ENCODE measurements around the gene DMRTB1.

DMRTB1 gene

DNA sequence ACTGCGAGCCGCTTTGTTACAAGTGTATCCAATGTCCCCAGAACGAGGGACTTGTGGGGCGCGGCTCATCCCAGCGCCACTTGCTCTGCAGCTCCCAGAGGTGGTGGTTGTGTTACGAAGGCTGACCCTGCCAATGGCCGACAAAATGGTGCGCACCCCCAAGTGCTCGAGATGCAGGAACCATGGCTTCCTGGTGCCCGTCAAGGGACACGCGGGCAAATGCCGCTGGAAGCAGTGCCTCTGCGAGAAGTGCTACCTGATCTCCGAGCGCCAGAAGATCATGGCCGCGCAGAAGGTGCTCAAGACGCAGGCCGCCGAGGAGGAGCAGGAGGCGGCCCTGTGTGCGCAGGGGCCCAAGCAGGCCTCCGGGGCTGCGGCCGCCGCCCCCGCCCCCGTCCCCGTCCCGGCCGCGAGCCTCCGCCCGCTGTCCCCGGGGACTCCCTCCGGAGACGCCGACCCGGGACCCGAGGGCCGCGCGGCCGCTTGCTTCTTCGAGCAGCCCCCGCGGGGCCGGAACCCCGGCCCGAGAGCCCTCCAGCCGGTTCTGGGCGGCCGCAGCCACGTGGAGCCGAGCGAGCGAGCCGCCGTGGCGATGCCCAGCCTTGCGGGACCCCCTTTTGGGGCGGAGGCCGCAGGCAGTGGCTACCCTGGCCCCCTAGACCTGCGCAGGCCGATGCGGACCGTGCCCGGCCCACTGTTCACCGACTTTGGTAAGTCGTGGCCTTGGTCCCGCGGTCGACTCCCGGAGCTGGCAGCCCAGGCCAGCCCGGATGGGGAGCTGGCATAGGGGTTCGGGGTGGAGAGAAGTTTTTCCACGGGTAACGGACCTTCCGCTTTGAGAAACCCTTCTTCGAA, at the start of gene DMRTB1:
TSS of gene DMRTB1 (plus strand) at position 79 of the 855 bp plus-strand sequence. CDS start at position 134, 55 bp downstream.
- H3K27ac ChIP-seq (ENCODE audit: low read length) = no peak within 1 kb of the TSS
- H4K20me1 ChIP-seq (ENCODE audit: insufficient read depth, low read length) = no peaks in the 10 kb centered on the region
- H3K36me3 ChIP-seq (ENCODE audit: insufficient read depth, low read length) = no peaks in the 10 kb centered on the region
- H3K4me1 ChIP-seq (ENCODE audit: insufficient read depth, low read length) = no peaks in the 10 kb centered on the region
- H3K9me3 ChIP-seq (ENCODE audit: insufficient read depth, low read length, severe bottlenecking) = no peaks in the 10 kb centered on the region
- no peak for ATAC-seq (ENCODE audit: insufficient read depth, low read depth)
- H2AFZ ChIP-seq (ENCODE audit: low read depth, low read length) = no peak within 1 kb of the TSS
- H3K27me3 ChIP-seq (ENCODE audit: insufficient read depth, low read length, poor library complexity) = peaks cover 11% of the 10 kb centered on the region
- no peak within 1 kb of the TSS for H3K9ac ChIP-seq (ENCODE audit: low read depth, low read length)
- H3K79me2 ChIP-seq (ENCODE audit: insufficient read depth, low read length) = no peaks in the 10 kb centered on the region
- no peak within 1 kb of the TSS for H3K4me2 ChIP-seq (ENCODE audit: insufficient read depth, low read length)
- no peak for TF ChIP-seq EZH2 (IDR thresholded peaks at IDR 0.05; ENCODE audit: borderline replicate concordance, low read depth, low read length, severe bottlenecking)
- TF ChIP-seq, protein P1, sequence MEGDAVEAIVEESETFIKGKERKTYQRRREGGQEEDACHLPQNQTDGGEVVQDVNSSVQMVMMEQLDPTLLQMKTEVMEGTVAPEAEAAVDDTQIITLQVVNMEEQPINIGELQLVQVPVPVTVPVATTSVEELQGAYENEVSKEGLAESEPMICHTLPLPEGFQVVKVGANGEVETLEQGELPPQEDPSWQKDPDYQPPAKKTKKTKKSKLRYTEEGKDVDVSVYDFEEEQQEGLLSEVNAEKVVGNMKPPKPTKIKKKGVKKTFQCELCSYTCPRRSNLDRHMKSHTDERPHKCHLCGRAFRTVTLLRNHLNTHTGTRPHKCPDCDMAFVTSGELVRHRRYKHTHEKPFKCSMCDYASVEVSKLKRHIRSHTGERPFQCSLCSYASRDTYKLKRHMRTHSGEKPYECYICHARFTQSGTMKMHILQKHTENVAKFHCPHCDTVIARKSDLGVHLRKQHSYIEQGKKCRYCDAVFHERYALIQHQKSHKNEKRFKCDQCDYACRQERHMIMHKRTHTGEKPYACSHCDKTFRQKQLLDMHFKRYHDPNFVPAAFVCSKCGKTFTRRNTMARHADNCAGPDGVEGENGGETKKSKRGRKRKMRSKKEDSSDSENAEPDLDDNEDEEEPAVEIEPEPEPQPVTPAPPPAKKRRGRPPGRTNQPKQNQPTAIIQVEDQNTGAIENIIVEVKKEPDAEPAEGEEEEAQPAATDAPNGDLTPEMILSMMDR (IDR thresholded peaks at IDR 0.05; ENCODE audit: borderline replicate concordance, extremely low read depth, low read length, poor library complexity, severe bottlenecking) = no peak
- no peak within 1 kb of the TSS for H3K4me3 ChIP-seq (ENCODE audit: low read depth in 1 of 2, low read length in 2 of 2)
- DNase-seq = no peak

DNA sequence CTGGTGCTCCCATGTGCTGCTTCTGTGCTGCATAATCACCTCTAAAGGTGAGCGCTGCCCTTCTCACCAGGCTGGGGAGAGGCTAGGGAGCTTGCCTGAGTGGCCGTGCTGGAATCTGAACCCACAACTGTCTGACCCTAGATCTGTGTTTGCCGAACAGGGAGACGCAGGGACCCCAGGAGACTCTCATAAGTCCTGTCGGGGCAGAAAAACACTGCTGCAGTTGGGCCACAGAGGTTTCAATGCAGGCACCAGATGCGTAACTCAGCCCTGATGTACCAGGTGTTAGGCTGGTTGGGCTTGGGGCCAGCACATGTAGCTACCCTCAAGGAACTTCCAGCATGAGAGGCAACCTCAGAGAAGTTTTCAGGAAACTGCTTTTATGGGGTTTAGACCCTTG, 49.5 kb upstream of the DMRTB1 start:
- no peak for ATAC-seq (ENCODE audit: insufficient read depth, low read depth)
- Histone ChIP-seq H3K79me2 (ENCODE audit: insufficient read depth, low read length) (no peaks in the 10 kb centered on the region), H3K4me1 (ENCODE audit: insufficient read depth, low read length) (0 out of 2 replicates have a peak, but pooled peaks cover 2% of the 10 kb centered on the region), H2AFZ (ENCODE audit: low read depth, low read length) (no peak overlapping the region), H3K27ac (ENCODE audit: low read length) (no peak overlapping the region), H4K20me1 (ENCODE audit: insufficient read depth, low read length) (no peaks in the 10 kb centered on the region; the same call in 1 of the 2 replicates), H3K4me3 (ENCODE audit: low read depth in 1 of 2, low read length in 2 of 2) (no peak overlapping the region), H3K9me3 (ENCODE audit: insufficient read depth, low read length, severe bottlenecking) (no peaks in the 10 kb centered on the region), H3K4me2 (ENCODE audit: insufficient read depth, low read length) (no peak overlapping the region), H3K9ac (ENCODE audit: low read depth, low read length) (no peak overlapping the region), H3K27me3 (ENCODE audit: insufficient read depth, low read length, poor library complexity) (peaks cover 25% of the 10 kb centered on the region), H3K36me3 (ENCODE audit: insufficient read depth, low read length) (no peaks in the 10 kb centered on the region)
- DNase-seq = no peak
- TF ChIP-seq EZH2 (IDR thresholded peaks at IDR 0.05; ENCODE audit: borderline replicate concordance, low read depth, low read length, severe bottlenecking) = no peak
- TF ChIP-seq, protein P1 (IDR thresholded peaks at IDR 0.05; ENCODE audit: borderline replicate concordance, extremely low read depth, low read length, poor library complexity, severe bottlenecking) = no peak

DNA sequence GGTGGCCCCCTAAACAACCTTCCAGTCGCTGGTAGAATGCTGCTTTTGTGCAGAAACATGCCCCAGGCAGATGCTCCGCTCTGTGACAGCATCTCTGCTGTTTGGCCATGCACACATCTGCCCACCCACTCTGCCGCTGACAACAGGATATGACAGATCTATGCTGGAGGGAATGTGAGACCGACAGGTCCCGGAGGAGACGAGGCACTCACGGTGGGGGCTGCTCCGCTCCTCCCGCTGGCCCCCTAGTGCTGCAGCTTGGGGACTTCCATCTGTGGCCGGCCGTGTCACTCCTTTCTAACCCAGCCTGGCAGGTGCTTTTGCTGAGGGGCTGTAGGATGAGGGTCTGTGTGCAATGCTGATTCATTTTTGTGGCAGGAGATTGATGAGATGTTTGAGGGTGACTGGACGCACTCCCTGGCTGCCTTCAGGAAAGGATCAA, 49.1 kb upstream of the DMRTB1 start:
- Histone ChIP-seq H4K20me1 (ENCODE audit: insufficient read depth, low read length) (no peaks in the 10 kb centered on the region; the same call in 1 of the 2 replicates), H3K4me2 (ENCODE audit: insufficient read depth, low read length) (no peak overlapping the region), H3K36me3 (ENCODE audit: insufficient read depth, low read length) (no peaks in the 10 kb centered on the region), H3K4me3 (ENCODE audit: low read depth in 1 of 2, low read length in 2 of 2) (no peak overlapping the region), H3K27me3 (ENCODE audit: insufficient read depth, low read length, poor library complexity) (peaks cover 23% of the 10 kb centered on the region), H3K9me3 (ENCODE audit: insufficient read depth, low read length, severe bottlenecking) (no peaks in the 10 kb centered on the region), H3K4me1 (ENCODE audit: insufficient read depth, low read length) (0 out of 2 replicates have a peak, but pooled peaks cover 2% of the 10 kb centered on the region), H3K27ac (ENCODE audit: low read length) (no peak overlapping the region), H3K9ac (ENCODE audit: low read depth, low read length) (no peak overlapping the region), H3K79me2 (ENCODE audit: insufficient read depth, low read length) (no peaks in the 10 kb centered on the region), H2AFZ (ENCODE audit: low read depth, low read length) (no peak overlapping the region)
- DNase-seq = no peak
- TF ChIP-seq, protein P1 (IDR thresholded peaks at IDR 0.05; ENCODE audit: borderline replicate concordance, extremely low read depth, low read length, poor library complexity, severe bottlenecking) = no peak
- no peak for TF ChIP-seq EZH2 (IDR thresholded peaks at IDR 0.05; ENCODE audit: borderline replicate concordance, low read depth, low read length, severe bottlenecking)
- no peak for ATAC-seq (ENCODE audit: insufficient read depth, low read depth)

Measured in DND-41 (cell line).